Suprapubic skin (tissue), 4 donors: ENCODE measurements around the gene UBASH3A.

Experiments
- CTCF ChIP-seq, 2 donors: fragments of 200-600 bp in 1 of 2; fragments of 450-650 bp in 1 of 2; sonication (generic) in 1 of 2; IDR thresholded peaks; one replicate each; pipeline ENCODE4 v1.5.1; 2016 to 2019; ENCODE audit warnings: antibody characterized with exemption in 2 of 2, mild to moderate bottlenecking in 1 of 2, moderate library complexity in 1 of 2
- EP300 ChIP-seq: sonication (generic); formaldehyde crosslinking; IDR thresholded peaks from one replicate; pipeline ENCODE4 v1.6.1; 2017; ENCODE audit warnings: antibody characterized with exemption
- POLR2AphosphoS5 ChIP-seq, 3 donors: sonication (generic); formaldehyde crosslinking; IDR thresholded peaks; one replicate each; pipeline ENCODE4 v1.6.1; 2017; ENCODE audit warnings: antibody characterized with exemption in 3 of 3

GRCh38 chr21:42431196-42431595 lies 27.5 kb downstream of the UBASH3A start:
- no peak for TF ChIP-seq CTCF (IDR thresholded peaks at IDR 0.05)
- TF ChIP-seq POLR2AphosphoS5 (IDR thresholded peaks at IDR 0.05): no peak
- TF ChIP-seq EP300: no peak
